Neutrophil (primary cell): Measurements from ENCODE around the gene AAR2.
A peak's percentile ranks its signal among the peaks of the same experiment; 100 is the strongest.

Source experiments
- H3K27ac ChIP-seq: fragments of 200-600 bp; sonication (generic); 2 replicates; pipeline ENCODE4 v1.5.1; 2016; ENCODE audit warnings: mild to moderate bottlenecking, moderate library complexity
- H3K27me3 ChIP-seq: fragments of 200-600 bp; sonication (generic); 2 replicates; pipeline ENCODE4 v1.6.0; 2016; ENCODE audit warnings: mild to moderate bottlenecking
- H3K36me3 ChIP-seq: fragments of 200-600 bp; sonication (generic); 2 replicates; pipeline ENCODE4 v1.5.1; 2017
- H3K4me1 ChIP-seq, 2 experiments: fragments of 200-600 bp in 1 of 2; sonication (generic) in 1 of 2; 1 replicate in 1 of 2; 2 replicates in 1 of 2; pipeline versions ENCODE4 v1.5.1 to v1.6.1; 2013 to 2016; ENCODE audit warnings: low read depth in 1 of 2, low read length in 1 of 2, mild to moderate bottlenecking in 1 of 2, moderate library complexity in 1 of 2; ENCODE audit not compliant: control insufficient read depth in 1 of 2, insufficient read depth in 1 of 2
- H3K4me3 ChIP-seq, 2 experiments: fragments of 200-600 bp in 1 of 2; sonication (generic) in 1 of 2; 1 replicate in 1 of 2; 2 replicates in 1 of 2; pipeline ENCODE4 v1.5.1; 2013 to 2016; ENCODE audit warnings: low read depth in 1 of 2, low read length in 1 of 2, mild to moderate bottlenecking in 1 of 2, moderate library complexity in 1 of 2
- H3K9me3 ChIP-seq: fragments of 200-600 bp; sonication (generic); 2 replicates; pipeline ENCODE4 v1.5.1; 2016
- CTCF ChIP-seq: fragments of 200-600 bp; sonication (generic); IDR thresholded peaks from 2 replicates; pipeline ENCODE4 v1.5.1; 2016; ENCODE audit warnings: antibody characterized with exemption

The AAR2 gene

GRCh38 chr20:36235892-36236785, at the start of gene AAR2:
AAR2 (plus strand) TSS chr20:36236478; CDS start chr20:36239869, 3,391 bp downstream.
- Histone ChIP-seq H3K4me3 (peak within 1 kb of the TSS; percentile 68 to 70), H3K9me3 (no peaks in the 10 kb centered on the region), H3K27ac (peak within 1 kb of the TSS; percentile 32), H3K27me3 (no peaks in the 10 kb centered on the region), H3K4me1 (peaks cover 12 to 15% of the 10 kb centered on the region in 2 experiments), H3K36me3 (peaks cover 15% of the 10 kb centered on the region)
- TF ChIP-seq CTCF: no peak

DNA sequence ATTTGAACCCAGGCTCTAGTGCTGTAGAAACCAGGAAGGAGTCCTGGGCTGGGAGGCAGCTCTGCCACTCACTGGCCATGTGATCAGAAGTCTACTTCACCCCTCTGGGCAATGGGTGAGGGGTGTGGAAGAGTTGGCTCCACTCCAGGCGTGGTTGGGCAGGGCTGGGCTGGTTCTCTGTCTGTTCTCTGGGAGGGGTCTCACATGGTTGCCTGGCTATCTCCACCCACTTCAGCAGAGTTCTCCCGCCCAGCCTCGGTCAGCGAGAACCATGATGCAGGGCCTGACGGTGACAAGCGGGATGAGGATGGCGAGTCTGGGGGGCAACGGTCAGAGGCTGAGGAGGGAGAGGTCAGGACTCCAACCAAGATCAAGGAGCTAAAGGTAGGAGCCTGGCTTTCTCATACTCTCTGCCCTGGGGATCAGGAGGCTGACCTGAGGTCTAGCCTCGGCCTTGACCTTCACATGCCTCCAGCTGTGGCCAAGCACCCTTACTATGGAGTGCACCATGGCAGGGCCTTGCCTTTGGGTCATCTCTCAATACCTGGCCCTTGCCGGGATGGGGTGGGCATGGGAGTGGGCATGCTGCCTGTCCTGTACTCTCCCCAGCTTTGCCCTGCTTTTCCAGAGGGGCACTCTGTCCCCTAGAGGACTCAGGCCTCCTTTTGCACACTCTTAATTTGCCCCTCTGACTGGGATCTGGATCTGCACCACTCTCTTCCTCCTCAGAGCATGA, 42.1 kb upstream of the AAR2 start:
- H3K36me3 ChIP-seq: no peaks in the 10 kb centered on the region

DNA sequence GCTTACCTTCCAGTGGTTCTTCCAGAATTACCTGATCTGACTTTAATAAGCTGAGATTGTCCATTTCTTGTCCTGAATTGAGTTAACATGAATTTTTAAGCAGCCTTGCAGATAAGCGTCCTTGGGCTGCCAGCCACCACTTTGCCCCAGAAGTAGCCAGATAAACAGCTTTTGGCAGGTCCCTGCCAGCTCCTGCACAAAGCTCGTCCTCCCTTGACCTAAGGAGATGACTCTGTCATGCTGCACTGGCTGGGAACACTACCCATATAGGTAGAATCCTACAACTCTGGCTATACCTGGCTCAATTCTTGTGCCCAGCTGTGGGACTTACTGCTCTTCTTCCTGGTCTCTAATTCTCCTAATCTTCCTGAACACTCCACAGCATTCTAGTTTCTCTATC, 39.6 kb upstream of the AAR2 start:
- no peaks in the 10 kb centered on the region for H3K9me3 ChIP-seq
- TF ChIP-seq CTCF: no peak
- peaks cover 24% of the 10 kb centered on the region for H3K27me3 ChIP-seq
- H3K4me1 ChIP-seq: no peaks in the 10 kb centered on the region
- no peak overlapping the region for H3K4me3 ChIP-seq
- no peaks in the 10 kb centered on the region for H3K36me3 ChIP-seq
- H3K27ac ChIP-seq: no peak overlapping the region

More for the DNA sequence above, 42.1 kb upstream of the AAR2 start:
- Histone ChIP-seq H3K4me1 (no peaks in the 10 kb centered on the region), H3K27me3 (peaks cover 19% of the 10 kb centered on the region), H3K4me3 (no peak overlapping the region), H3K27ac (no peak overlapping the region), H3K9me3 (no peaks in the 10 kb centered on the region)
- TF ChIP-seq CTCF: no peak

- H3K4me3 ChIP-seq: no peak overlapping the region
- peaks cover 24% of the 10 kb centered on the region for H3K27me3 ChIP-seq
- TF ChIP-seq CTCF: no peak
- no peaks in the 10 kb centered on the region for H3K4me1 ChIP-seq
- H3K36me3 ChIP-seq: no peaks in the 10 kb centered on the region
- H3K27ac ChIP-seq: no peak overlapping the region
- H3K9me3 ChIP-seq: no peaks in the 10 kb centered on the region
Observed at GRCh38 chr20:36197271-36197670, 39.0 kb upstream of the AAR2 start.

DNA sequence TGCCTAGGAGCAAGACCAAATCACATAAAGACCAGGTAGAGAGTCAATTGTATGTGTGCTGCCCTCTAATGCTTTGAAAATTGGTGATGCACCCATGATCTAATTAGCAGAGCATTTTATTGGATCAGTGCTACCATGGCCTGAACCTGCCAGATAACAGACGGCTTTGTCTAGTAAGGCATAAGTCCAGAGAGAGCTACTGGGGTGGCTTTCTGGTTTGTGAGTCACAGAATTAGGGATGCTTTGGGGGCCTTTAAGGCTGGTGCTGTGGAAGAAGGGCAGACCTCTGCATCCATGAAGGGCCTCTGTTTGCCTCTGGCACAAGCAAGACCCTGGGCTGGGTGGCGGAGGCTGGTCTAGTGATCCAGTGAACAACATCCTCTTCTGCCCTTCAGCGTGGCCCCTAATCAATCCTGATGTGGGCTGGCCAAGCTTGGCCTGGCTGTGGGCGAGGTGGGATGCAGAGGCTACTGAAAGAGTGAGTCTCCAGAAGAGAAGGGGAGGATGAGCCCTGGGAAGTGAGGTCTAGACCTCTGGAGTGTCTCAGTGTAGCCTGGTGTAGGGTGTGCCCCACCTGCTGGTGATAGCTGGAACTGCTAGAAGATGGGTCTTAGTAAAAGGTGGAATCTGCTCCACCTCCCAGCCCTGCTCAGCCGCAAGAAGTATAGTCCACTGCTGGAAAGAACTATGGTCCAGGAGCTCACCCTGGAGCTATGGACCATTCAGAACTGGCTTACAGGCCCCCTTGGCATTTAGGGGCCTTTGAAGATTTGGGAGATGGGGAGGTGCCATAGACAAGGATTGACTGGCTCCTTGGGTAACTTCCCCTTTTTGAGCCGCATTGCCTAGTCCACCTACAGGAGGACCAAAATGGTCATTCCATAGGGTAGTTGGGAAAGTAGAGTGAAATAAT, 36.7 kb upstream of the AAR2 start:
- Histone ChIP-seq H3K27me3 (peaks cover 34% of the 10 kb centered on the region), H3K36me3 (no peaks in the 10 kb centered on the region), H3K9me3 (no peaks in the 10 kb centered on the region), H3K4me1 (no peaks in the 10 kb centered on the region), H3K4me3 (no peak overlapping the region), H3K27ac (no peak overlapping the region)
- TF ChIP-seq CTCF: peak; percentile 86
